Transverse colon (tissue), 4 donors: Measurements from ENCODE around the gene UBE2R2. TPM values are rescaled to one million over a fixed set of nuclear protein-coding genes. Genes with fewer than 3 reads are reported as not detected.

Experiments used
- DNase-seq: peaks from one replicate; pipeline ENCODE4 v3.0.0-alpha.2; 2019
- H3K27ac ChIP-seq, 4 donors: fragments of 200-600 bp; sonication (generic); 2 replicates each; pipeline ENCODE4 v1.5.1; 2016 to 2018; ENCODE audit warnings: inconsistent platforms in 4 of 4
- H3K27me3 ChIP-seq: fragments of 200-600 bp; sonication (generic); 2 replicates; pipeline ENCODE4 v1.5.1; 2017; ENCODE audit warnings: inconsistent platforms
- H3K36me3 ChIP-seq, 4 donors: fragments of 200-600 bp; sonication (generic); 2 replicates each; pipeline ENCODE4 v1.5.1; 2017 to 2019; ENCODE audit warnings: inconsistent platforms in 4 of 4
- H3K4me1 ChIP-seq, 4 donors: fragments of 200-600 bp; sonication (generic); 2 replicates each; pipeline ENCODE4 v1.5.1; 2017 to 2020; ENCODE audit warnings: inconsistent platforms in 4 of 4
- H3K4me3 ChIP-seq, 4 donors: fragments of 200-600 bp; sonication (generic); 1 replicate in 1 of 4; 2 replicates in 3 of 4; pipeline versions ENCODE4 v1.5.1 to v1.6.1; 2017 to 2019; ENCODE audit warnings: inconsistent platforms in 4 of 4
- H3K9me3 ChIP-seq, 2 donors: fragments of 200-600 bp; sonication (generic); 2 replicates each; pipeline ENCODE4 v1.5.1; 2017 to 2019; ENCODE audit warnings: inconsistent platforms in 2 of 2
- CTCF ChIP-seq, 5 experiments: fragments of 200-600 bp in 3 of 5; fragments of 450-650 bp in 2 of 5; sonication (generic) in 3 of 5; IDR thresholded peaks; 1 replicate in 2 of 5; 2 replicates in 3 of 5; pipeline ENCODE4 v1.5.1; 2016 to 2017; ENCODE audit warnings: antibody characterized with exemption in 5 of 5, inconsistent platforms in 3 of 5, mild to moderate bottlenecking in 2 of 5, moderate library complexity in 1 of 5
- EP300 ChIP-seq: sonication (generic); formaldehyde crosslinking; IDR thresholded peaks from one replicate; pipeline ENCODE4 v1.6.1; 2017; ENCODE audit warnings: antibody characterized with exemption, low read depth
- POLR2A ChIP-seq: fragments of 450-650 bp; IDR thresholded peaks from one replicate; pipeline ENCODE4 v1.6.1; 2016; ENCODE audit warnings: antibody characterized with exemption, mild to moderate bottlenecking, moderate library complexity
- POLR2AphosphoS5 ChIP-seq, 3 donors: sonication (generic); formaldehyde crosslinking; IDR thresholded peaks; one replicate each; pipeline ENCODE4 v1.6.1; 2016; ENCODE audit warnings: antibody characterized with exemption in 3 of 3
- WGBS, 2 donors: methylation state at CpG; one replicate each; pipeline ENCODE4 v1.1.5; 2018; ENCODE audit warnings: low coverage in 1 of 2; 5-methylcytosine and 5-hydroxymethylcytosine counted together
- in situ Hi-C, 4 donors: fragments of 200-750 bp; cut with MboI; loops; one replicate each; pipeline versions ENCODE4 v1.15.0 to v1.15.1; 2017; ENCODE audit warnings: low sequenced_read_pairs in 3 of 4, low pct_ligation_motif_present in 1 of 4, low pct_unique_long_range_greater_than_20kb in 1 of 4
- intact Hi-C: fragments of 100-400 bp; cut with DNase I; formaldehyde crosslinking; loops from one replicate; pipeline ENCODE4 v1.15.1; 2023; ENCODE audit warnings: low total_unique reads
- total RNA-seq, 4 donors: library from RNA; depleted of rRNA; stranded (reverse); fragments of >200 nt; gene quantifications; one replicate each; pipeline ENCODE4 v1.1.0, GENCODE V29; 2016

UBE2R2 gene
- total RNA-seq, 4 donors from 2014 or later, result 13.9 to 30.8 (median 22.9) TPM

- DNase-seq, result no peak
- in situ Hi-C loops, result no loop called here
- peak in 1 of 3 donors; percentile 10 for TF ChIP-seq POLR2AphosphoS5 (IDR thresholded peaks at IDR 0.05)
- no peak for TF ChIP-seq POLR2A
- TF ChIP-seq EP300, result no peak
- TF ChIP-seq CTCF (IDR thresholded peaks at IDR 0.05), result no peak
- no peaks in the 10 kb centered on the region for H3K9me3 ChIP-seq
- 71 to 93% methylated on average over 1 to 14 of the region's 14 CpGs for WGBS, 2 donors
- H3K4me3 ChIP-seq, result no peak overlapping the region
- no peaks in the 10 kb centered on the region for H3K27me3 ChIP-seq
- H3K27ac ChIP-seq, result no peak overlapping the region
- H3K36me3 ChIP-seq, result peaks cover 0 to 29% (median 13%) of the 10 kb centered on the region in 4 donors
- H3K4me1 ChIP-seq, result peaks cover 0 to 3% (median 0%) of the 10 kb centered on the region in 4 donors
- intact Hi-C loops, result loop anchor here (10.0 kb wide), 1 partner anchor 109 kb away; the partner anchor contains the start of gene UBE2R2
Measured at GRCh38 chr9:33923998-33924701, 107.2 kb downstream of the UBE2R2 start.

- TF ChIP-seq CTCF (IDR thresholded peaks at IDR 0.05), result peak; percentile 41 to 52 (median 47)
- TF ChIP-seq POLR2A, result no peak
- H3K36me3 ChIP-seq, result peaks cover 0 to 29% (median 13%) of the 10 kb centered on the region in 4 donors
- in situ Hi-C loops (no loop called here), intact Hi-C loops (loop anchor here (10.0 kb wide), 1 partner anchor 110 kb away; the partner anchor contains the start of gene UBE2R2)
- H3K9me3 ChIP-seq, result no peaks in the 10 kb centered on the region
- H3K27ac ChIP-seq, result no peak overlapping the region
- no peaks in the 10 kb centered on the region for H3K27me3 ChIP-seq
- H3K4me3 ChIP-seq, result no peak overlapping the region
- WGBS, 2 donors, result 59 to 68% methylated on average over 10 to 17 of the region's 17 CpGs
- H3K4me1 ChIP-seq, result peaks cover 0 to 3% (median 0%) of the 10 kb centered on the region in 4 donors
- peak; percentile 32 for DNase-seq
Measured at GRCh38 chr9:33924978-33925797, 108.2 kb downstream of the UBE2R2 start.

DNA sequence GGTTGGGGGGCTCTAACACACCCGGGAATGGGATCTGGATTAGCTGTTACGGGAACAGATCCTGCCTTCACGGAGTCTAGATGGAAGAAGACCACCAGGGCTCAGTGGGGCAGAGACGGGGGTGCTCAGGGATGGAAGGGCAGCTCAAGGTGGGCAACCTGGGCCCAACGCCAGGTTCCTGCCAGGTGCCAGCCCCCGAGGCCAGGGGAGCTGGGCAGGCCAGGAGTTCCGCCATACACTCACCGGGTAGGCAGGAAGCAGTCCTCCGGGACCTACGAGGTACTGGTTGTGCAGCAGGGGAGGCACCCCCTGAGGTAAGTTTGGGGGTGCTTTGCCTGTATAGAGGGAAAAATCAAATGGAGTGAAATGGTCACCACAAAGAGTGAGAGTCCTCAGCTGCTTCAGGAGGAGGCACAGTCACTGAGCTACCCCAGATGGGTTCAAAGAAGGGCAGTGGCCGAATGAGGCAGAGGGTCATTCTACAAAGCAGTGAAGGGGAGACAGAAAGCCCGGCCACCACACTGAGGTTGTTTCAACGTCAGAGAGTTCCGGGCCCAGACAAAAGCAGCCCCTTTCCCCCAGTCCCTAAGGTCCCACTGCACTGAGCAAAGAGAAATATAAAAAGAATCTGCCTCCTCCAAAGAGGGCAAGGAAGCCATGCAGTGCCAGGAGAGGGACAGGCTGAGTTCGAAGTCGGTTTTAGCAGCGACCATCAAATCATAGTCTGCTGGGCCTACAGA, 110.0 kb downstream of the UBE2R2 start:
- Histone ChIP-seq H3K27ac (no peak overlapping the region), H3K4me1 (peaks cover 0 to 3% (median 0%) of the 10 kb centered on the region in 4 donors), H3K9me3 (no peaks in the 10 kb centered on the region), H3K36me3 (peaks cover 0 to 34% (median 11%) of the 10 kb centered on the region in 4 donors), H3K4me3 (no peak overlapping the region), H3K27me3 (no peaks in the 10 kb centered on the region)
- 90% methylated on average over 17 of the region's 17 CpGs; no CpG with 5 or more reads in 1 of the 2 donors for WGBS, 2 donors
- intact Hi-C loops, result loop anchor here (10.0 kb wide), 1 partner anchor 112 kb away; the partner anchor contains the start of gene UBE2R2
- no peak for DNase-seq
- TF ChIP-seq CTCF (IDR thresholded peaks at IDR 0.05) (no peak), POLR2AphosphoS5 (IDR thresholded peaks at IDR 0.05) (no peak), POLR2A (no peak), EP300 (no peak)
- in situ Hi-C loops, result no loop called here
